Measurements from ENCODE around the gene SYNCRIP.

Gene SYNCRIP

GRCh38 chr6:85581572-85581971 is 61.1 kb downstream of the SYNCRIP start:
- H3K9ac ChIP-seq (ENCODE audit: low read length), result no peak overlapping the region

DNA sequence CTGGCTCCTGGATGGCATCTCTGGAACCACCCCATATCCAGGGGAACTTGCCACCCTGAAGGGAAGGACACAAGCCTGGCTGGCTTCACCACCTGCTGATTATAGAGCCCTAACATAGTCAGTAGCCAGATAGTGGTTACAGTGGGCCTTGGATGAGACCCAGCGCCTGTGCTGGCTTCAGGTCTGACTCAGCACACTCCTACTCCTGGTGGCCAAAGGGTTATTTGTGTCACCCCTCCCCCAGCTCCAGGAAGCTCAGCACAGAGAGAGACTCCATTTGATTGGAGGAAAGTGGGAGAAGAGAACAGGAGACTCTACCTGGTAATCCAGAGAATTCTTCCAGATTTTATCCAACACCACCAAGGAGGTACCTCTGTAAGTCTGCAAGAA is 61.8 kb downstream of the SYNCRIP start:
- Histone ChIP-seq H3K9me3 (ENCODE audit: insufficient read depth, low read depth, low read length) (no peaks in the 10 kb centered on the region), H2BK5ac (ENCODE audit: low read depth, low read length, poor library complexity) (no peak overlapping the region)
- no CpG with 5 or more reads among the region's 1 CpG for WGBS (ENCODE audit: extremely low coverage, insufficient coverage, insufficient read length)

More at GRCh38 chr6:85581572-85581971, 61.1 kb downstream of the SYNCRIP start:
- H3K4me2 ChIP-seq (ENCODE audit: low read length), result no peak overlapping the region
- H2AFZ ChIP-seq (ENCODE audit: insufficient read depth, low read length, poor library complexity), result no peak overlapping the region
- H3K23ac ChIP-seq (ENCODE audit: low read length), result no peak overlapping the region
- H2AK5ac ChIP-seq (ENCODE audit: low read length), result no peak overlapping the region
- no peak overlapping the region for H4K91ac ChIP-seq (ENCODE audit: low read depth, low read length)
- H3K4me3 ChIP-seq (ENCODE audit: low read depth, low read length), result no peak overlapping the region
- H3K79me1 ChIP-seq (ENCODE audit: low read length), result peaks cover 3% of the 10 kb centered on the region
- H2BK12ac ChIP-seq (ENCODE audit: low read length), result no peak overlapping the region
- peaks cover 2% of the 10 kb centered on the region for H3K79me2 ChIP-seq (ENCODE audit: control insufficient read depth, insufficient read depth, low read length, poor library complexity)
- no peak overlapping the region for H2BK5ac ChIP-seq (ENCODE audit: low read depth, low read length, poor library complexity)
- no peak overlapping the region for H2BK120ac ChIP-seq (ENCODE audit: insufficient read depth, low read length, poor library complexity)
- H3K9me3 ChIP-seq (ENCODE audit: insufficient read depth, low read depth, low read length), result no peaks in the 10 kb centered on the region
- peaks cover 15 to 18% of the 10 kb centered on the region in 2 experiments for H3K4me1 ChIP-seq (ENCODE audit: control insufficient read depth in 1 of 2, insufficient read depth in 2 of 2, low read length in 2 of 2)
- H3K18ac ChIP-seq (ENCODE audit: low read length), result no peak overlapping the region
- no peak overlapping the region for H4K12ac ChIP-seq (ENCODE audit: low read depth, low read length)
- no peaks in the 10 kb centered on the region for H3K27me3 ChIP-seq (ENCODE audit: insufficient read depth, low read length)
- peaks cover 0 to 1% of the 10 kb centered on the region in 2 experiments for H3K36me3 ChIP-seq (ENCODE audit: control insufficient read depth in 1 of 2, insufficient read depth in 2 of 2, low read length in 2 of 2)
- H3K4ac ChIP-seq (ENCODE audit: low read depth, low read length), result no peak overlapping the region
- H3K27ac ChIP-seq (ENCODE audit: low read depth, low read length), result no peak overlapping the region
- H4K8ac ChIP-seq (ENCODE audit: low read depth, low read length), result no peak overlapping the region
- no peak overlapping the region for H3K14ac ChIP-seq (ENCODE audit: low read length)
- no peak for DNase-seq

DNA sequence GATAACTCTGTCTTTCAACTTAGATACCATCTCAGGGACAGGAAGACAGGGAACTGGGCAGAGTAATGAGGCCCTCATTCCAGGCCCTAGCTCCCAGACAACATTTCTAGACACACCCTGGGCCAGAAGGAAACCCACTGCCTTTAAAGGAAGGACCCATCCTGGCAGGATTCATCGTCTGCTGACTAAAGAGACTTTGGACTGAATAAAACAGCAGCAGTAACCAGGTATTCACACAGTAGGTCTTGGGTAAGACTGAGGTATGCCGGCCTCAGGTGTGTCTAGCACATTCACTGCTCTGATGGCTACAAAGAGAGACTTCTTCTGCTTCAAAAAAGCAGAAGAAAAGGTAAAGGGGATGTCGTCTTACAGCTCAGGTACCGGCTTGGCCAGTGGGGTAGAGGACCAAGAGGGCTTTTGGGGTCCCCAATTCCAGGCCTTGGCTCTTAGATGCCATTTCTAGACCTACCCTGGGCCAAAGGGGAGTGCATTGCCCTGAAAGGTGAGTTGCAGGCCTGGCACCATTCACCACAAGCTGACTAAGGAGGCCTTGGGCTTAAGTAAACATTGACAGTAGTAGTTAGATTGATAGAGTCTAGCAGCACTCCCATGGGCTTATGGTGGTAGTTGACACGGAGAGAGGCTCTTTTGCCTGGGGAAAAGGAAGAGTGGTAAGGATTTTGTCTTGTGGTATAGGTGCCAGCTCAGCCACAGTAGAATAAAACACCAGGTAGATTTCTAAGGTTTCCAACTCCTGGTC is 62.4 kb downstream of the SYNCRIP start:
- H2BK12ac ChIP-seq (ENCODE audit: low read length), result no peak overlapping the region
- no peak overlapping the region for H3K4me3 ChIP-seq (ENCODE audit: low read depth, low read length)
- H3K23ac ChIP-seq (ENCODE audit: low read length), result no peak overlapping the region
- H2BK120ac ChIP-seq (ENCODE audit: insufficient read depth, low read length, poor library complexity), result no peak overlapping the region
- H3K18ac ChIP-seq (ENCODE audit: low read length), result no peak overlapping the region
- H3K9ac ChIP-seq (ENCODE audit: low read length), result no peak overlapping the region
- H2AK5ac ChIP-seq (ENCODE audit: low read length), result no peak overlapping the region
- peak overlapping the region; percentile 49 for H3K4ac ChIP-seq (ENCODE audit: low read depth, low read length)
- H3K79me2 ChIP-seq (ENCODE audit: control insufficient read depth, insufficient read depth, low read length, poor library complexity), result peaks cover 2% of the 10 kb centered on the region
- no peak overlapping the region for H4K8ac ChIP-seq (ENCODE audit: low read depth, low read length)
- H3K14ac ChIP-seq (ENCODE audit: low read length), result no peak overlapping the region
- peaks cover 0 to 1% of the 10 kb centered on the region in 2 experiments for H3K36me3 ChIP-seq (ENCODE audit: control insufficient read depth in 1 of 2, insufficient read depth in 2 of 2, low read length in 2 of 2)
- DNase-seq, result no peak
- H3K4me2 ChIP-seq (ENCODE audit: low read length), result no peak overlapping the region
- H3K27me3 ChIP-seq (ENCODE audit: insufficient read depth, low read length), result no peaks in the 10 kb centered on the region
- H2BK5ac ChIP-seq (ENCODE audit: low read depth, low read length, poor library complexity), result no peak overlapping the region
- H2AFZ ChIP-seq (ENCODE audit: insufficient read depth, low read length, poor library complexity), result no peak overlapping the region
- H3K79me1 ChIP-seq (ENCODE audit: low read length), result peaks cover 3% of the 10 kb centered on the region
- H3K9me3 ChIP-seq (ENCODE audit: insufficient read depth, low read depth, low read length), result no peaks in the 10 kb centered on the region
- peak overlapping the region; percentile 48 for H4K91ac ChIP-seq (ENCODE audit: low read depth, low read length)
- peaks cover 15 to 18% of the 10 kb centered on the region in 2 experiments for H3K4me1 ChIP-seq (ENCODE audit: control insufficient read depth in 1 of 2, insufficient read depth in 2 of 2, low read length in 2 of 2)
- WGBS (ENCODE audit: extremely low coverage, insufficient coverage, insufficient read length), result no CpG with 5 or more reads among the region's 5 CpGs
- H3K27ac ChIP-seq (ENCODE audit: low read depth, low read length), result peak overlapping the region; percentile 45
- H4K12ac ChIP-seq (ENCODE audit: low read depth, low read length), result peak overlapping the region; percentile 32

More for the DNA sequence above, 61.8 kb downstream of the SYNCRIP start:
- peaks cover 3% of the 10 kb centered on the region for H3K79me1 ChIP-seq (ENCODE audit: low read length)
- no peak for DNase-seq
- H3K14ac ChIP-seq (ENCODE audit: low read length), result no peak overlapping the region
- H3K23ac ChIP-seq (ENCODE audit: low read length), result no peak overlapping the region
- no peak overlapping the region for H2AK5ac ChIP-seq (ENCODE audit: low read length)
- H3K4me1 ChIP-seq (ENCODE audit: control insufficient read depth in 1 of 2, insufficient read depth in 2 of 2, low read length in 2 of 2), result peaks cover 15 to 18% of the 10 kb centered on the region in 2 experiments
- H4K12ac ChIP-seq (ENCODE audit: low read depth, low read length), result no peak overlapping the region
- no peak overlapping the region for H3K4me2 ChIP-seq (ENCODE audit: low read length)
- H3K18ac ChIP-seq (ENCODE audit: low read length), result no peak overlapping the region
- no peak overlapping the region for H3K4ac ChIP-seq (ENCODE audit: low read depth, low read length)
- H3K9ac ChIP-seq (ENCODE audit: low read length), result no peak overlapping the region
- H3K79me2 ChIP-seq (ENCODE audit: control insufficient read depth, insufficient read depth, low read length, poor library complexity), result peaks cover 2% of the 10 kb centered on the region
- H3K36me3 ChIP-seq (ENCODE audit: control insufficient read depth in 1 of 2, insufficient read depth in 2 of 2, low read length in 2 of 2), result peaks cover 0 to 1% of the 10 kb centered on the region in 2 experiments
- no peak overlapping the region for H4K8ac ChIP-seq (ENCODE audit: low read depth, low read length)
- no peak overlapping the region for H2BK120ac ChIP-seq (ENCODE audit: insufficient read depth, low read length, poor library complexity)
- H3K27me3 ChIP-seq (ENCODE audit: insufficient read depth, low read length), result no peaks in the 10 kb centered on the region
- H3K4me3 ChIP-seq (ENCODE audit: low read depth, low read length), result no peak overlapping the region
- H3K27ac ChIP-seq (ENCODE audit: low read depth, low read length), result peak overlapping the region; percentile 45
- H2BK12ac ChIP-seq (ENCODE audit: low read length), result no peak overlapping the region
- H2AFZ ChIP-seq (ENCODE audit: insufficient read depth, low read length, poor library complexity), result no peak overlapping the region
- H4K91ac ChIP-seq (ENCODE audit: low read depth, low read length), result no peak overlapping the region

DNA sequence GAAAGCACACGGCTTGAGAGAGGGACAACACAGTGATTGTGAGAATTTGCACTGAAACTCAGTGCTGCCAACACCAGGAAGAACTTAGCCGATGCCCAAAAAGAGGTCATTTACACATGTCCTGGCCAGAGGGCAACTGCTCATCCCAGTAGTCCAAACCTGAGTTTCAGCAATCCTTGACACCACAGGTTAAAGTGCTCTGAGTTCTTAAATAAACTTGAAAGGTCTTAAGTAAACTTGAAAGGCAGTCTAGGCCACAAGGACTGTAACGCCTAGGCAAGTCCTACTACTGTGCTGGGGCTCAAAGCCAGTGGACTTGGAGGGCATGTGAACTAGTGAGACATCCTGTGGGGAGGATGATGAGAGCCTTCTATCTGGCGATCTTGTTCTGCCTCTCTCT is 63.1 kb downstream of the SYNCRIP start:
- no peak overlapping the region for H2BK5ac ChIP-seq (ENCODE audit: low read depth, low read length, poor library complexity)
- peak overlapping the region; percentile 4 for H3K27ac ChIP-seq (ENCODE audit: low read depth, low read length)
- H3K9ac ChIP-seq (ENCODE audit: low read length), result no peak overlapping the region
- no peaks in the 10 kb centered on the region for H3K9me3 ChIP-seq (ENCODE audit: insufficient read depth, low read depth, low read length)
- H3K79me2 ChIP-seq (ENCODE audit: control insufficient read depth, insufficient read depth, low read length, poor library complexity), result peaks cover 2% of the 10 kb centered on the region
- no peak overlapping the region for H3K4me3 ChIP-seq (ENCODE audit: low read depth, low read length)
- no peak overlapping the region for H2BK12ac ChIP-seq (ENCODE audit: low read length)
- H2AK5ac ChIP-seq (ENCODE audit: low read length), result no peak overlapping the region
- H2BK120ac ChIP-seq (ENCODE audit: insufficient read depth, low read length, poor library complexity), result no peak overlapping the region
- no peak overlapping the region for H3K4ac ChIP-seq (ENCODE audit: low read depth, low read length)
- H3K27me3 ChIP-seq (ENCODE audit: insufficient read depth, low read length), result no peaks in the 10 kb centered on the region
- no peak overlapping the region for H2AFZ ChIP-seq (ENCODE audit: insufficient read depth, low read length, poor library complexity)
- no peak overlapping the region for H3K4me2 ChIP-seq (ENCODE audit: low read length)
- peaks cover 0 to 1% of the 10 kb centered on the region in 2 experiments for H3K36me3 ChIP-seq (ENCODE audit: control insufficient read depth in 1 of 2, insufficient read depth in 2 of 2, low read length in 2 of 2)
- peaks cover 15 to 18% of the 10 kb centered on the region in 2 experiments for H3K4me1 ChIP-seq (ENCODE audit: control insufficient read depth in 1 of 2, insufficient read depth in 2 of 2, low read length in 2 of 2)
- H3K14ac ChIP-seq (ENCODE audit: low read length), result peak overlapping the region; percentile 29
- no CpG with 5 or more reads among the region's 4 CpGs for WGBS (ENCODE audit: extremely low coverage, insufficient coverage, insufficient read length)
- H4K8ac ChIP-seq (ENCODE audit: low read depth, low read length), result no peak overlapping the region
- no peak overlapping the region for H3K23ac ChIP-seq (ENCODE audit: low read length)
- no peak overlapping the region for H4K12ac ChIP-seq (ENCODE audit: low read depth, low read length)
- H3K18ac ChIP-seq (ENCODE audit: low read length), result no peak overlapping the region
- no peak for DNase-seq
- H3K79me1 ChIP-seq (ENCODE audit: low read length), result peaks cover 3% of the 10 kb centered on the region
- no peak overlapping the region for H4K91ac ChIP-seq (ENCODE audit: low read depth, low read length)

All from trophoblast cell (in vitro differentiated cells and primary cell).